ENCODE data around the gene ELP1. TPM values are rescaled to one million over a fixed set of nuclear protein-coding genes. Genes with fewer than 3 reads are reported as not detected.
"Not testable (repeated sequence)": the region's sequence is repeated elsewhere in the genome, so short reads cannot be mapped to it uniquely, and the experiment has no call there.

Gene ELP1
- total and polyA plus RNA-seq, 2 donors, result 16.1 to 43.4 TPM

GRCh38 chr9:108956022-108956630, 22.2 kb upstream of the ELP1 start:
- DNase-seq (ENCODE audit: extremely low spot score), result no peak
- WGBS, result 84% methylated on average over 4 of the region's 4 CpGs
- no peak overlapping the region for H3K27ac ChIP-seq (ENCODE audit: low read depth)
- H3K4me3 ChIP-seq (ENCODE audit: low read depth, low read length), result no peak overlapping the region
- H3K4me1 ChIP-seq (ENCODE audit: insufficient read depth), result no peaks in the 10 kb centered on the region
- H3K36me3 ChIP-seq (ENCODE audit: insufficient read depth), result no peaks in the 10 kb centered on the region

DNA sequence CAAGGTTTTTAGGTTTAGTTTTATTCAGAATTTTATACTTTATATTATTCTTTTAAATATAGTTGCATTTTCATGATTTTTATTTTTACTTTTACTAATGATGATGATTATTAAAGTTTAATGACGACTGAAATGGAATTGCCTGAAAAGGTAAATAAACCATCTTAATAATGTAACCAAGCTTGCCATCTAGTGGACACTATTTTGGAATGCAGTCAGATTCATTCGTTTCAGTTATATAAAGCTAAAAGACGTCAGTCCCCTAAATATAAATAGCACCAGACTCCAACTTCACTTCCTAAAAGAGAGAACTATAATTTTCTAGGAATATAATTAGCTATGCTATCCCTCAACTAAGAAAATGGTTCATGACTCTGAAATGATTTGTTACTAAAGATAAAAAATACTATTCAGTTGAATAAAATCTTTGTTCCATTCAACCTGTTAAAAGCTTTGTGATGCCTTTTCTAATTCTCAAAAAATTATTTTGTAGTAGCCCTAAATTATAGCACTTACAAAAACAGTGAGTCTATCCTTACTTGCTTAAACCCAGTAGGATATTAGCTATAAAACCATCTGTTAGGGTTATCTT, 20.2 kb upstream of the ELP1 start:
- no peak overlapping the region for H3K27ac ChIP-seq (ENCODE audit: low read depth)
- no peak overlapping the region for H3K4me3 ChIP-seq (ENCODE audit: low read depth, low read length)
- H3K4me1 ChIP-seq (ENCODE audit: insufficient read depth), result no peaks in the 10 kb centered on the region
- no peaks in the 10 kb centered on the region for H3K36me3 ChIP-seq (ENCODE audit: insufficient read depth)
- under 1% methylated on average over 3 of the region's 3 CpGs for WGBS
- DNase-seq (ENCODE audit: extremely low spot score), result no peak

DNA sequence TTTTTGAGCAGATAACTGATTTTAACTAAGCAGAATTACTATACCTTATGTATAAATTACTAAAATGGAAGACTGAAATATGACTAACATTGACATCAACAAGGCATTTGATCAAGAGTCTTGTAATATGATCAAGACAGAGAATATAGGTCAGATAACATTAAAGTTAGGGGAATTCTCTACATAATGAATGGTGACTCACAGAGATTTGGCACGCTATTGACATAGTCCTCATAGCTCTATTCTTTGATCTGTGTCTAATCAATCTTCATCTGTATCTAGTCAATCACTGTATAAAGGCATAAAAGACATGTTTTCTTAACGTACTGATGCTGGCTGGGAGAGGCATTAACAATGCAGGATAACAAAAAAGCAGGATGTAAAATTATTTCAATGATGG, 17.7 kb upstream of the ELP1 start:
- Histone ChIP-seq H3K27ac (ENCODE audit: low read depth) (no peak overlapping the region), H3K4me3 (ENCODE audit: low read depth, low read length) (no peak overlapping the region), H3K4me1 (ENCODE audit: insufficient read depth) (no peaks in the 10 kb centered on the region), H3K36me3 (ENCODE audit: insufficient read depth) (no peaks in the 10 kb centered on the region)
- no peak for DNase-seq (ENCODE audit: extremely low spot score)
- WGBS, result 66% methylated on average over 2 of the region's 2 CpGs

DNA sequence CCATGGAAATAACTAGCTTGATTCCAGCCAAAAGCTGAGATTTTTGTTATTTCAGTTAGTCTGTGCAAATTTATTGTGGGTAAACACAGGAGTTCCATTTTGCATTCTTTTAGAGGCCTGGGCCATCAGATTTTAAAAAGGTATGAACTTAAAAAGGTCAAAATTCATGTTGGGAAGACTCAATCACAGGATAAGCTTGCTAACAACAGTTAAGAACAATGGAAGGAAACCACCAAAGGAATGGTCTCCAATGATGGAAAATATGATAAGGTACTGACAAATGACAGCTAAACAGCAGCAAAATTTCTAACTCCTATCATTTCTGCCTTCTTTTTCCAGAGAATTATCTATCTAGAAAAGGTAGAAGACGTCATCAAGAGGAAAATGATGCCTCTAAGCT, 16.2 kb upstream of the ELP1 start:
- DNase-seq (ENCODE audit: extremely low spot score), result no peak
- 88% methylated on average over 1 of the region's 1 CpG for WGBS
- H3K4me1 ChIP-seq (ENCODE audit: insufficient read depth), result no peaks in the 10 kb centered on the region

GRCh38 chr9:108939975-108940374, 6.1 kb upstream of the ELP1 start:
- H3K4me3 ChIP-seq (ENCODE audit: low read depth, low read length), result no peak overlapping the region
- 86% methylated on average over 4 of the region's 4 CpGs for WGBS
- DNase-seq (ENCODE audit: extremely low spot score), result no peak
- H3K36me3 ChIP-seq (ENCODE audit: insufficient read depth), result no peaks in the 10 kb centered on the region
- no peaks in the 10 kb centered on the region for H3K4me1 ChIP-seq (ENCODE audit: insufficient read depth)
- H3K27ac ChIP-seq (ENCODE audit: low read depth), result no peak overlapping the region

More for the DNA sequence above, 16.2 kb upstream of the ELP1 start:
- no peak overlapping the region for H3K4me3 ChIP-seq (ENCODE audit: low read depth, low read length)
- no peaks in the 10 kb centered on the region for H3K36me3 ChIP-seq (ENCODE audit: insufficient read depth)
- no peak overlapping the region for H3K27ac ChIP-seq (ENCODE audit: low read depth)

GRCh38 chr9:108937561-108938305, 3.8 kb upstream of the ELP1 start:
- Histone ChIP-seq H3K4me1 (ENCODE audit: insufficient read depth) (no peaks in the 10 kb centered on the region), H3K27ac (ENCODE audit: low read depth) (no peak overlapping the region), H3K4me3 (ENCODE audit: low read depth, low read length) (no peak overlapping the region), H3K36me3 (ENCODE audit: insufficient read depth) (no peaks in the 10 kb centered on the region)
- WGBS, result 86% methylated on average over 5 of the region's 5 CpGs
- DNase-seq (ENCODE audit: extremely low spot score), result no peak

- Histone ChIP-seq H3K36me3 (ENCODE audit: insufficient read depth) (no peaks in the 10 kb centered on the region), H3K4me3 (ENCODE audit: low read depth, low read length) (peak within 1 kb of the TSS; percentile 84), H3K27ac (ENCODE audit: low read depth) (peak within 1 kb of the TSS; percentile 94), H3K4me1 (ENCODE audit: insufficient read depth) (no peaks in the 10 kb centered on the region)
- WGBS, result under 1% methylated on average over 47 of the region's 47 CpGs
- DNase-seq (ENCODE audit: extremely low spot score), result peak; percentile 61
Observed at GRCh38 chr9:108934323-108934893, 484 bp upstream of the ELP1 start, which contains the start of gene ABITRAM. ABITRAM (plus strand) TSS chr9:108934400; CDS start chr9:108934487, 87 bp downstream.

- peak overlapping the region; percentile 84 for H3K4me3 ChIP-seq (ENCODE audit: low read depth, low read length)
- no peak overlapping the region for H3K27ac ChIP-seq (ENCODE audit: low read depth)
- DNase-seq (ENCODE audit: extremely low spot score), result no peak
- under 1% methylated on average over 25 of the region's 25 CpGs for WGBS
- H3K4me1 ChIP-seq (ENCODE audit: insufficient read depth), result no peaks in the 10 kb centered on the region
- peaks cover 3% of the 10 kb centered on the region for H3K36me3 ChIP-seq (ENCODE audit: insufficient read depth)
Observed at GRCh38 chr9:108933231-108933717, 650 bp downstream of the ELP1 start.

DNA sequence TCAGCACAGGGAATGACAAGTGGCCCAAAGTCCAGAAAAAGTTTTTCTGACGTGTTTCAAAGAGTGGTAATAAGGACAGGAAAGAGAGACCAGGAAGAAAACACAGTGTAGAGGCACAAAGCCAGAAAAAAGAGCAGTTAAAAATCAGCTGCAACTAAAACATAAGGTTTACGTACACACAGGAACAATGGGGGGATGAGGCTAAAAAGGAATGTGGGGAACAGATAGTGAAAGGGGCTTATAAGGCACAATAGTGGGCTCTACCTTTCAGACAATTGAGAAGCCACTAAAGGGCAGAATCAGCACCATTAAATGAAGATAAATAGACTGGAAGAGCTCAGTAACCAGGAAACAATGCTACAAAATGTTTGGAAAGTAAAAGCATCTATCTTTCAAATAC, 5.5 kb downstream of the ELP1 start:
- Histone ChIP-seq H3K27ac (ENCODE audit: low read depth) (no peak overlapping the region), H3K4me1 (ENCODE audit: insufficient read depth) (no peaks in the 10 kb centered on the region), H3K4me3 (ENCODE audit: low read depth, low read length) (no peak overlapping the region), H3K36me3 (ENCODE audit: insufficient read depth) (peaks cover 3% of the 10 kb centered on the region)
- DNase-seq (ENCODE audit: extremely low spot score), result no peak
- 64% methylated on average over 2 of the region's 2 CpGs for WGBS

DNA sequence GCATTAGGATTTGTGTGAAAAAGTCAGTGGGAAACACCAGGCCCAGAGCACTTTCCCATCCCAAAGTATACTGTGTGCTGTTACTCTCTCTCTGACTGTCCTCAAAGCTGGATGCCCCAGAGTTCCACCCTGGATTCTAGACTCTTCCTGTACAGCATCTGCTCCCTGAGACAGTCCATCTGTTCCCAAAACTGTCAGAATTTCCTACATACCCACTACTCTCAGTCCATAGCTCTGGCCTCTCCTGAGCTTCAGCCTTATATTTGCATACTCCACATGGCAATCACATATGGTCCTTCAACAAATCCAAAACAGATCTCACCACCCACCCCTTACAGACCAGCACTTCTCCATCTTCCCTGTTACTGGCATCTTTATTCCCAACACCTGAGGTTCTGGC, 9.5 kb downstream of the ELP1 start:
- H3K4me3 ChIP-seq (ENCODE audit: low read depth, low read length), result no peak overlapping the region
- no peaks in the 10 kb centered on the region for H3K4me1 ChIP-seq (ENCODE audit: insufficient read depth)
- peaks cover 3% of the 10 kb centered on the region for H3K36me3 ChIP-seq (ENCODE audit: insufficient read depth)
- no peak overlapping the region for H3K27ac ChIP-seq (ENCODE audit: low read depth)
- DNase-seq (ENCODE audit: extremely low spot score), result no peak

DNA sequence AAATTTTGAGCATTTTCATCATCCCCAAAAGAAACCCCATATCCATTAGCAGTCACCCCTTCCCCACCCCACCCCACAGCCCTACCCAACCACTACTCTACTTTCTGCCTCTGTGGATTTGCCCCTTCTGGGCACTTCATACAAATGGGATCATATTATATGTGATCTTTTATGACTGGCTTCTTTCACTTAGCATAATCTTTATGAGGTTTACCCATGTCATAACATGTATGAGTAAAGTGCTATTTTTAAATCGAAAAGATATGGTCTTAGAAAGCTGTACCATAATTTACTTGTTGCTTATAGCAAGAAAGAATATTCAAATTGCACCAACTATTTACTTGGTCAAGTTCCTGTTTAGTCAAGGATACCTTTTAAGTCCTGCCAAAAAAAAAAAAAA, 12.7 kb downstream of the ELP1 start:
- no peak for DNase-seq (ENCODE audit: extremely low spot score)
- H3K4me3 ChIP-seq (ENCODE audit: low read depth, low read length), result no peak overlapping the region
- no peaks in the 10 kb centered on the region for H3K4me1 ChIP-seq (ENCODE audit: insufficient read depth)
- no peak overlapping the region for H3K27ac ChIP-seq (ENCODE audit: low read depth)
- peaks cover 4% of the 10 kb centered on the region for H3K36me3 ChIP-seq (ENCODE audit: insufficient read depth)
- 45% methylated on average over 1 of the region's 1 CpG for WGBS

DNA sequence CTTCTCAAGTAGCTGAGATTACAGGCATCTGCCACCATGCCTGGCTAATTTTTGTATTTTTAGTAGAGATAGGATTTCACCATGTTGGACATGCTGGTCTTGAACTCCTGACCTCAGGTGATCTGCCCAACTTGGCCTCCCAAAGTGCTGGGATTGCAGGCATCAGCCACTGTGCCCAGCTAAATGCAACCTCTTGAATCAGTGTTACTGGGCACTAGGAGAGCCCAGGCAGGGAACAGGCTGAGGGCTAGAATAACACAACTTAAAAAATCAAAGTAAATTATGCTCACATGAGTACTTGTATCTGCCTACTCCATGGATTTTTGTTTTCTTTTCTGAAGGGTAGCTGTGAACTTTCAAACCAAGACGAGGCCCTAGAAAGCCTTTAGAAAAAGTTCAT, 13.5 kb downstream of the ELP1 start:
- not testable (repeated sequence) for H3K4me3 ChIP-seq (ENCODE audit: low read depth, low read length); H3K4me1 ChIP-seq (ENCODE audit: insufficient read depth); H3K36me3 ChIP-seq (ENCODE audit: insufficient read depth); DNase-seq (ENCODE audit: extremely low spot score); H3K27ac ChIP-seq (ENCODE audit: low read depth)
- WGBS, result 95% methylated on average over 1 of the region's 1 CpG

- Histone ChIP-seq H3K27ac (ENCODE audit: low read depth) (no peak overlapping the region), H3K4me1 (ENCODE audit: insufficient read depth) (no peaks in the 10 kb centered on the region), H3K4me3 (ENCODE audit: low read depth, low read length) (no peak overlapping the region), H3K36me3 (ENCODE audit: insufficient read depth) (peaks cover 8% of the 10 kb centered on the region)
- 87% methylated on average over 6 of the region's 6 CpGs for WGBS
- no peak for DNase-seq (ENCODE audit: extremely low spot score)
Observed at GRCh38 chr9:108919517-108919916, 14.4 kb downstream of the ELP1 start.

DNA sequence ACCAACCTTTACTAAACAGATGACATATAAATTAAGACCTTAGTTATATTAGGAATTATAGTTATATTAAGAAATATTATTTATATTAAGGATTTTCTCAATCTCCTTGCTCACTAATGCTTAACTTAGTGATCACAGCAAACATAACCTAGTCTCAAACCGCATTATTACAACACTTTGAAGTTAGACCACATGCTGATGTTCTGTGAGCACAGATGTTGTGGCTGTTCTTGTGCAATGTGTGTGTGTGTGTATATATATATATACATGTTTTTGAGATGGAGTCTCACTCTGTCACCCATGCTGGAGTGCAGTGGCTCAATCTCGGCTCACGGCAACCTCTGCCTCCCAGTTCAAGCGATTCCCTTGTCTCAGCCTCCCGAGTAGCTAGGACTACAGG, 20.5 kb downstream of the ELP1 start:
- DNase-seq (ENCODE audit: extremely low spot score), result no peak
- H3K27ac ChIP-seq (ENCODE audit: low read depth), result no peak overlapping the region
- H3K4me3 ChIP-seq (ENCODE audit: low read depth, low read length), result no peak overlapping the region
- H3K4me1 ChIP-seq (ENCODE audit: insufficient read depth), result no peaks in the 10 kb centered on the region
- 94% methylated on average over 5 of the region's 5 CpGs for WGBS
- H3K36me3 ChIP-seq (ENCODE audit: insufficient read depth), result peaks cover 11% of the 10 kb centered on the region
